Activated CD8-positive, alpha-beta memory T cell treated with anti-CD3 and anti-CD28 coated beads, Interleukin-2, amount 50 U/mL, for 24 hours (primary cell): ENCODE results near the gene TTLL10.
A peak's percentile ranks its signal among the peaks of the same experiment; 100 is the strongest.

Experiments used
- DNase-seq: peaks from one replicate; pipeline ENCODE4 v3.0.0-alpha.2; 2020; ENCODE audit errors: extremely low read depth

TTLL10 gene

DNA sequence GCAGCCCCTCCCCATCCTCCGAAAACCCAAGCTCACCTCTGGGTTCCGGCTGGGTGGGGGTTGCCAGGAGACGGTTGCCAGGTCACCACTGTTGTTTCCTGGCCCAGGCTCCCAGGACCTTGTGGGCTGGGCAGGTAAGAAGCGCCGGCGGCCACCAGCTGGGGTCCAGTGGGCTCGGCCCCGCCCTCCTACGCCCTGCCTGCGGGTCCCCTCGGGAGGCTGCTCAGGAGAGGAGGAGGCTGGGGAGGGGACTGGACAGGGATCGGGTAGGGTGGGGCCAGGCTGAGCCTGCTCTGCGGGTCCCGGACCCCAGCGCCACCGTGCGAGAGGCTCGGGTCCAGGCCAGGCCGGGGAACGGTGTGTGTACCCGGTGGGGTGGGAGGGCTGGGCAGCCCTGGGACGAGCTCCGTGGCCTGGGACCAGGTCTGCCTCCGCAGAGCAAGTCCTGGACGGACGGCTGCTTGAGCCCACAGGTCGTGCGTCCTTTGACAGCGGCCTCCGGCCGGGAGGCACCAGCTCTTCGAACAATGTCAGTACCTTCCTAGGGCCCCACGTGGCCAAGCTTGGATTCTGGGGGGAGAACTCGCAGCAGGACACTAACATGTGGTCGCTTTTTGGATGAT, at the start of gene TTLL10:
TSS of gene TTLL10 (plus strand) at position 88 of the 623 bp plus-strand sequence. CDS start 5,336 bp downstream, outside the sequence.
- no peak for DNase-seq

- no peak for DNase-seq
These were observed 49.2 kb upstream of the TTLL10 start for GRCh38 chr1:1124508-1124785.

DNA sequence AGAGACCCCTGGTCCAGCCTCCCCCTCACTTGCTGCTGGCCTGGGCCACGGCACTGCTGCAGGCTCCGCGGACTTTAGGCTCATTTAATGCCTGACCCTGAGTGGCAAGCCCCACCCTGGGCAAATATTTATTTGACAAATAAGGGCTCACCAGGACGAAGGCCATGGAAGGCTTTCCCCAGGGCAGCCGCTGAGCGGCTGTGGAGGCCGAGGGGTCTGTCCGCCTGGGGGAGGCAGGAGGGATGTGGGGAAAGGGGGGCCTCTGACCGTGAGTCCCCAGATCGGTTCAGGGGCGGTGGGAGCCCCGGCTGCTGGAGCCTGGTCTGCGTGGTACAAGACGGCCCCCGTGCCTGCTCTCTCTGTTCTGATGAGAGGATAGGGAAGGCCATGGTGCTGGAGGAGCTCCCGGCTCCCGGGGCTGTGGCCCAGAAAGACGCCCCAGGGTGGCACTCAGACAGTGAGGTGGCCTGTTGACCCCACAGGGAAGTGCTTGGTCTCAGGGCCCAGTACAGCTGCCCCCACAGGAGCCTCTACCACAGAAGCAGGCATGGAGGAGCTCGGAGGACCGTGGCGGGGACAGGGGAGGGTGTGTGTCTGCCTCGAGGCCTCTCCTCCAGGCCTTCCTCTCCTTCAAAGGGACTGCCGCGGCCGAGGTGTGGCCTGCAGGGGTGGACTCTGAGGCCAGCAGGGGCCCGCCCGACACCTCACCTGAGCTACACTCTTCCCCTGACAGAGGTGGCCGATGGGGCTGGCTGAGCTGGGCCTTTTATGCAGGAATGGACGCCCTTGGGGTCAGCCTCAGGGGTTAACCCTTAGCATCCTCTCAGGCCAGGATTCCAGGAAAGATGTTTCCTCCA, 48.7 kb upstream of the TTLL10 start:
- no peak for DNase-seq

GRCh38 chr1:1125945-1126344, 47.7 kb upstream of the TTLL10 start:
- DNase-seq, result no peak

DNA sequence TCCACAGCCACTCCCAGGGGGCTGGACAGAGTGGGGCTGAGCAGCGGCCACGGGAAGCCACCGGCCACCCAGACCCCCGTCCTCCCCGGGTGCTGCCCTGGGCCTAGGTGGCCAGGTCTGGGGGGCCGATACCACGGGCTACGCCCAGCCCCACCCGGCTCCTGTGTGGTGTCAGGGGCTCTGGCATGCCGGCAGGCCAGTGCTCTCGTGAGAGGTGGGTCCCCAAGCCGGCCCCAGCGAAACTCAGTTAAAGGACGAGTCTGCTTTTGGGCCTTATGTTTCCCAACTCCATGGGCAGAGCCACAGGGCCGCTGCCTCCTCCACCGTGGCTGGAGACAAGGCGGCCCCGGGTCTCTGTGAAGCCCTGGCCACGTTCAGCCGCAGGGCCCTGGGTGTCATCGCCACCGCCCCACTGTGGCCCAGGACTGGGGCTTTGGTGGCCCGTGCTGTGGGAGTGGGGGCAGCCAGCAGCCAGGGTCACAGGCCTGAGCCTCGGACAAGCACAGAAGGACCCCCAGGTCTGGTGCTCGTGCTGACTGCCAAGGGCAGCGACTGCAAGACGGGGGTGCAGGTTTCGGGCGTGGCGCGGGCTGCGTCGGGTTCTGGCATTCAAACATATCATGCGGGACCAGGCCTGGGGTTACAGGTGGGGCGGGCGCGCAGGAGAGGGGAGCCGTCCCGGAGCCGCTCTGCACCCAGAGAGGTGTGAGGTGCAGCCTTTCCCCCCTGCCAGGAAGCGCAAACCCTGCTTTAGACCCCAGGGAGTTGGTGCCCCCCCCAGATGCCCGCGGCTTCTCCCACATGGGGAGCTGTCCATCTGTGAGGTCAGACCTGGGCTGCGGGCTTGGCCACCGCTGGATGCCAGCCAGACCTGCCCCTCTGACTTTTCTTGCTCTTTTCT, 45.9 kb upstream of the TTLL10 start:
- no peak for DNase-seq

DNA sequence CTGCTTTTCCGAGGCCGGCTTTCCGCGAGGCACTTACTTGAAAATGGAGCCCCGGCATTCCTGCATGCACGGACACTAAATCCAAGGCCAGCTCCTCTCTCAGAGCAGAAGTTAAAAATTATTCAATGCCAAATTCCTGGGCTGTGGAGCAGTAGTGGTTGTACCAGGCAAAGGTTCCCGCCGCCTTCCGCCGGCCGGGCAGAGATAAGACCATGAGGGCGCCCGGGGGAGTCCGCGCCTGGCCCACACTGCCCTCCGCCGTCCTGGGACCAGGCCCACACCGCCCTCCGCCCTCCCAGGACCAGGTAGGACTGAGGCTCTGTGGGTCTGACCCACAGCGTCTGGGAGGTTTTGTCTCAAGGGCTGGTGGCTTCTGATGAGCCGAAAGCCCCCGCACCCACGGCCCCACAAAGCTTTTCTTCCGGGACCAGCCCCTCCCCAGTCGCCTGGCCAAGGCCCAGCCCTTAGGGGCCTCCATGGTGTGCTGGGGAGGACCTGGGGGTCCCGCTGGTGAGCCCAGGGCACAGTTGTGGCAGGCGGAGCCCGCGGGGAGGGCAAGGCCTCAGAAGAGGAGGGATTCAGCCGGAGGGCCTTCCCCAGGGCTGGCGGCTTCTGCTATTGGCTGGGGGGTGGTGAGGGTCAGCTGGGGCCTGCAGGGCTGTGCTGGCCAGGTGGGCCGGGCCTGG, 45.1 kb upstream of the TTLL10 start:
- no peak for DNase-seq

DNA sequence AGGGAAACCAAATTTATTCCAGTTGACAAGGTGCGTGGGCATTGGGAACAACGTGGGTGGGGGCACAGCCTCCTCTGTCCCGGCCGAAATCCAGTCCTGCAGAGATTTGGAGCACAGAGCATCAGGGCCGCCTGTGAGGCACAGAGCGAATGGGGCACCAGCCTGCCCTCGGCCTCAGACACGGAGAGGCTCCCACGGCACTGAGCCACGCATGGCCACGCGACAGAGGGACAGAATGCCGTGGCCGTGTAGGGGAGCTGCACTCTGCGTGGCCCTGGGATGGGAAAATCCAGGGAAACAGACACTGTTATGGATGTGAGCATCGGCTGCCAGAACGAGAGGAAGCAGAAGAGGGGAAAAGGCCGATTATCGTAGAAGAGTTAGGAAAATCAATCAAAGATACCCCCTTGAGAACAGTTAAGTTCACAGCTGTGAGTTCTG, 44.3 kb upstream of the TTLL10 start:
- DNase-seq, result no peak

DNA sequence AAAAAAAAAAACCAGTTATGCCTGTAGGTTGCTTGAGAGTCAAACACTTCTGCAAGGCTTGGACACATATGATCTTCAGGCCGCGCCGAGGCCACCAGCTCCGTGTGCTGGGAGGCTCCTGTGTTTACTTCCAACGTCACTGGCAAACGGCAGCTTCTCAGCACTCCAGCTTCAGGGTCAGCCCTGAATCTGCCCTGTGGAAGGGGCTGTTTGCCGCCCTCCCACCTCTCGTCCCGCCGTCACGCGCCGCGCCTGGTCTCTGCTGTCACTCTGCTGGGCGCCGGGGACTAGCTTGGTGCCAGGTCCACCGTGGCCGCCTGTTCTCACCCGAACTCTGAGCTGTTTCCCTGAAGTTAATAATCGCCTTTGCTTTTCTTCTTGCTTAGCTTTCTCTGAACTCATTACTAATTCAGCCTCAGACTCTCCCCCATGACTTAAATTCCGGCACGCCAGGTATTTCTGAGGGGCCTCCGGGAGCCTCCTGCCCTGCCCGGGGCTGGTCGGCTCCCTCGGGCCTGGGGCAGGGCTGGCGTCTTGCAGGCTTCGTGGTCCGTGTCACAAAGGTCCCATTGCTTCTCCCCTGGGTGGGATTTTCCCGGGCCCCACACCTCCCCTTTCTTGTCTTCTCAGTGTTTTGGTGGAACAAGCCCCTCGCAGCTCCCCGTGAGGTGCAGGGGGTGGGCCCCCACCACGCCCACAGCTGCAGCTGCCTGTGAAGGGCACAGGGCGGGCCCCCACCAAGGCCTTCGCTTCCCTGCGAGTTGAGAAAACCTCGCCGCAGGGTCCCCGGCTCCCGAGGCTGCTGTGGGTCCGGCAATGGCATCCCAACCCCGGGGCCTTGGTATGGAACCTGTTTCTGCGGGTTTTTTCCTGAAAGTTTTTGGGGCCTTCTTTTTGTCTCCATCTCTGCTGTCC, 43.2 kb upstream of the TTLL10 start:
- DNase-seq, result no peak

- no peak for DNase-seq
These were observed 41.4 kb upstream of the TTLL10 start for GRCh38 chr1:1132042-1132950.

DNA sequence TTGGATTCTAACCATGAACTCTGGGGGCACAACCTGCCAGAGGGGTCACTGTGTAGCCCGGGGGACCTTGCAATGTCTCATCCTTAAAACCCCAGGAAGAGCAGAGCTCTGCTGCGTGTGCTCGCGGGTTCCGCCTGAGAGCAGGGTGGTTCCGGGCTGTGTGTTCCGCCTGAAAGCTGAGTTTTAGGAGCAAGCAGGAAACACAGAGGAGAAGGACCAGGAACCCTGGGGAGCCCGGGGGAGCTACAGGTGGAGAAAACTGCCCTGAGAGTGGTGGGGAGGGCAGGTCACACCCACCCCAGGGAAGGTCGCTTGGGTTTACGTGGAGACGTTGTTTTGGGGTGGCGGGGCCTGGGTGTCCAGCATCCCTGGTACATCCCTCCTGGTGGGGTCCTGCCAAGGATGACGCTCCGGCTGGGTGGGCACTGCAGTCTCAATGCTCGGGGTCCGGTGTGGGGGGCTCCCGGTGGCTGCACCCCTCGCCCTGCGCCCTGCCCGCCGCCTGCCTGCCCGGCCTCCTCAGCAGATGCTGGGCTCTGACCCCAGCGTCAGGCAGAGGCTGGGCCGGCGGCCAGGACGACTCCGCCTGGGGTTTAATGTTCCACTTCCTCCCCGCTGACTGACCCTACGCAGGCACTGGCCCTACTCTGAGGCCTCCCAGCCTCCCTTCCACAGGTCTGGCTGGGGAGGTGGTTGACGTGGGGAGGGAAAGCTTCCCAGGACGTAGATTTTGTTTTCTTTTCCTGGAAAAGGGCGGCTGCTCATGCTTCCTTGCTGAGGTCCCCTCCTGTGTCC, 40.5 kb upstream of the TTLL10 start:
- DNase-seq, result no peak

- no peak for DNase-seq
These were observed 39.2 kb upstream of the TTLL10 start for GRCh38 chr1:1134300-1134970.

DNA sequence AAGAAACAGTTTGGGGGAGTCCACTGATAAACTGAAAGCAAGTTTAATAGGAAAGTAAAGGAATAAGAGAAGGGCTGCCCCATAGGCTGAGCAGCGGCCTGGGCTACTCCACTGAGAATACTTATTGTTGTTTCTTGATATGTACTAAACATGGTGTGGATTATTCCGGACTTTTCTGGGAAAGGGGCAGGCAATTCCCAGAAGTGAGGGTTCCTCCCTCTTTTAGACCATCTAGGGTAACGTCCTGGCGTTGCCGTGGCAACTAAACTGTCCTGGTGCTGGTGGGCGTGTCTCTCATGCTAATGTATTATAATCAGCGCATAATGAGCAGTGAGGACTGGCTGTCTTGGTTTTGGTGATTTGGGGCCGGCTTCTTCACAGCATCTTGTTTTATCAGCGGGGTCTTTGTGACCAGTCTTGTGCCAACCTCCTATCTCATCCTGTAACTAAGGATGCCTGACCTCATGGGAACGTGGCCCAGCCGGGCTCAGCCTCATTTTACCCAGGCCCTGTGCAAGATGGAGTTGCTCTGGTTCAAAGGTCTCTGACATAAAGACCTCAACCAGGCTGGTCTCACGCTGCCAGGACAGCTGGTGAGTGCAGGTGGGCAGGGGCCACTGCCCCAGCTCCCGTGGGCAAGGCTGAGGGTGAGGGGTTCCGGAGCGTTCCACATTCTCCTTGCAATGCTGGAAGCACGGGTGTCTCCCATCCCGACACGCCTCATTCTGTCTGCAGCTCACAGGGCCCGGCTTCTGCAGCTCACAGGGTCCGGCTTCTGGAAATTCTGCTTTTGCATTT, 38.1 kb upstream of the TTLL10 start:
- no peak for DNase-seq

- no peak for DNase-seq
These were observed 37.0 kb upstream of the TTLL10 start for GRCh38 chr1:1136547-1137230.

- peak; percentile 31 for DNase-seq
These were observed 36.2 kb upstream of the TTLL10 start for GRCh38 chr1:1137256-1138045.

DNA sequence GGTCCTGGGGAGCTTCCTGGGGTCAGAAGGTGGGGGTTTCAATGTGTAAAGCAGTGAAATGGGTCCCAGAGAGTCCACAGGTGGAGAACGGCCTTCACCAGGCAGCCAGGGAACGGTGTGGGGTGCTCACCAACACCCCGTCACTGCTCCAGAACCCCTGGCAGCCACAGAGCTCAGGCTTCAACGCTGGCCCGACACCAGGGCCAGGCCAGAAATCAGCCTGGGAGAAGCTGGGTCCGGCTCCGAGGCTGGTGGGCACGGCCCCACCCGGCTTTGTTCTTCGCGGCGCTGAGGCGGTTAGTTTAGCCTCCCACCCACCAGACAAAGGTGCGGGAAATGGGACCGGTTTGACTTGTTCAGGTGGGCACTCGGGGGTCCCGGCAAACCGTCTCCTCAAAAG, 33.0 kb upstream of the TTLL10 start:
- DNase-seq, result no peak
